A673 (cell line): Measurements from ENCODE around the gene HPS6. TPM values are rescaled to one million over a fixed set of nuclear protein-coding genes. Genes with fewer than 3 reads are reported as not detected.

ENCODE experiments used
- BruUV-seq: library from RNA; stranded (reverse); fragments of 400-500 nt; replicated peaks from 2 replicates; lab custom pipeline; 2021; lab: Mats Ljungman, UMichigan
- CTCF ChIA-PET: fragments of 300-600 bp; sonication (Branson Sonifier 250); formaldehyde crosslinking; loops from one replicate; lab custom pipeline; 2022; ENCODE audit warnings: antibody characterized with exemption; lab: Charles Lee
- POLR2A ChIA-PET: fragments of 300-600 bp; sonication (Branson Sonifier 250); formaldehyde crosslinking; loops from one replicate; lab custom pipeline; 2022; ENCODE audit warnings: antibody characterized with exemption; ENCODE audit not compliant: low non-redundant PET; lab: Charles Lee
- DNase-seq: peaks from one replicate; pipeline ENCODE4 v3.0.0-alpha.2; 2015; ENCODE audit warnings: low spot score
- H3K27ac ChIP-seq: fragments of 200-600 bp; sonication (generic); 2 replicates; pipeline ENCODE4 v1.5.1; 2016; ENCODE audit warnings: mixed run types, low read depth, mild to moderate bottlenecking, mixed read lengths, antibody characterized with exemption, low read length; ENCODE audit not compliant: poor library complexity, severe bottlenecking
- H3K27me3 ChIP-seq: fragments of 200-600 bp; sonication (generic); replicated peaks from 2 replicates; pipeline ENCODE4 v1.6.1; 2017; ENCODE audit warnings: mixed run types, low read depth, mild to moderate bottlenecking, mixed read lengths, antibody characterized with exemption, low read length; ENCODE audit not compliant: insufficient read depth, poor library complexity
- H3K36me3 ChIP-seq: fragments of 200-600 bp; sonication (generic); 2 replicates; pipeline ENCODE4 v1.6.1; 2016; ENCODE audit warnings: mixed run types, mild to moderate bottlenecking, mixed read lengths, antibody characterized with exemption, low read length; ENCODE audit not compliant: insufficient read depth, poor library complexity, severe bottlenecking
- H3K4me1 ChIP-seq: fragments of 200-600 bp; sonication (generic); 2 replicates; pipeline ENCODE4 v1.6.1; 2017; ENCODE audit warnings: mixed run types, mild to moderate bottlenecking, mixed read lengths, antibody characterized with exemption, low read length; ENCODE audit not compliant: insufficient read depth, poor library complexity, severe bottlenecking
- H3K4me3 ChIP-seq: fragments of 200-600 bp; sonication (generic); 2 replicates; pipeline ENCODE4 v1.5.1; 2016; ENCODE audit warnings: low read depth, mixed run types, mild to moderate bottlenecking, mixed read lengths, low read length; ENCODE audit not compliant: poor library complexity, severe bottlenecking
- H3K9me3 ChIP-seq: fragments of 200-600 bp; sonication (generic); 2 replicates; pipeline ENCODE4 v1.6.1; 2016; ENCODE audit warnings: mixed run types, low read depth, mild to moderate bottlenecking, mixed read lengths, antibody characterized with exemption, low read length; ENCODE audit not compliant: poor library complexity, severe bottlenecking
- EZH2 ChIP-seq: fragments of 200-600 bp; sonication (generic); IDR thresholded peaks from 2 replicates; pipeline ENCODE4 v1.6.1; 2017; ENCODE audit warnings: borderline replicate concordance, low read depth, mild to moderate bottlenecking, mixed read lengths, antibody characterized with exemption, low read length; ENCODE audit not compliant: poor library complexity, severe bottlenecking
- intact Hi-C: fragments of 100-400 bp; cut with micrococcal nuclease; formaldehyde crosslinking; loops from one replicate; pipeline ENCODE4 v1.10.0; 2022; ENCODE audit not compliant: unreplicated experiment
- total RNA-seq: library from RNA; stranded (reverse); gene quantifications from 2 replicates; pipeline ENCODE4 v1.2.3, GENCODE V29; 2021
- TF ChIP-seq, protein P1 (sequence below): fragments of 300-800, 200-600 bp; sonication (generic); conservative IDR thresholded peaks from 2 replicates; pipeline ENCODE4 v1.5.1; 2017; ENCODE audit warnings: low read depth, mild to moderate bottlenecking, antibody characterized with exemption, low read length, moderate library complexity, mixed read lengths

Gene HPS6
- total RNA-seq, 1 experiment from 2014 or later: 12.6 TPM

DNA sequence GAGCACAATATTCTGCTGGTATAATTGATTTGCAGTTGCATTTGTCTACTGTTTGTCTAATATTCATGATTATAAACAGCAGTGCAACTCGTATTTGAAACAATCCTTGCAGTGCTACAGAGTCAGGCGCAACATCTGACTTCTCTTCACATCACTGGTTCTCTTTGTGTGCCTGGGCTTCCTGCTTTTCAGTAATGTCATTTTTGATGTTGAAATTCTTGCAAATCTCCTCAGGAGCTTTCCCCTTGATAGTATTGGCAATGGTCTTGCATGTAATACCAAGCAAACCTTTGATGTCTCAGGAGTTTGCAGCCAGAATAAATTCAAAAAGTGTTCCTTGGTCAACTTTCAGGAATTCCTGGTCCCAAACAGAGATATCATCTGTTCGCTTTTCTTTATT is 20.2 kb downstream of the HPS6 start:
- BruUV-seq: no TSS peak
- intact Hi-C loops: no loop called here
- no peak overlapping the region for H3K27ac ChIP-seq
- DNase-seq: no peak
- no peaks in the 10 kb centered on the region for H3K4me1 ChIP-seq
- TF ChIP-seq, protein P1, sequence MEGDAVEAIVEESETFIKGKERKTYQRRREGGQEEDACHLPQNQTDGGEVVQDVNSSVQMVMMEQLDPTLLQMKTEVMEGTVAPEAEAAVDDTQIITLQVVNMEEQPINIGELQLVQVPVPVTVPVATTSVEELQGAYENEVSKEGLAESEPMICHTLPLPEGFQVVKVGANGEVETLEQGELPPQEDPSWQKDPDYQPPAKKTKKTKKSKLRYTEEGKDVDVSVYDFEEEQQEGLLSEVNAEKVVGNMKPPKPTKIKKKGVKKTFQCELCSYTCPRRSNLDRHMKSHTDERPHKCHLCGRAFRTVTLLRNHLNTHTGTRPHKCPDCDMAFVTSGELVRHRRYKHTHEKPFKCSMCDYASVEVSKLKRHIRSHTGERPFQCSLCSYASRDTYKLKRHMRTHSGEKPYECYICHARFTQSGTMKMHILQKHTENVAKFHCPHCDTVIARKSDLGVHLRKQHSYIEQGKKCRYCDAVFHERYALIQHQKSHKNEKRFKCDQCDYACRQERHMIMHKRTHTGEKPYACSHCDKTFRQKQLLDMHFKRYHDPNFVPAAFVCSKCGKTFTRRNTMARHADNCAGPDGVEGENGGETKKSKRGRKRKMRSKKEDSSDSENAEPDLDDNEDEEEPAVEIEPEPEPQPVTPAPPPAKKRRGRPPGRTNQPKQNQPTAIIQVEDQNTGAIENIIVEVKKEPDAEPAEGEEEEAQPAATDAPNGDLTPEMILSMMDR: no peak
- TF ChIP-seq EZH2: no peak
- H3K9me3 ChIP-seq: no peaks in the 10 kb centered on the region
- no peaks in the 10 kb centered on the region for H3K36me3 ChIP-seq
- H3K4me3 ChIP-seq: no peak overlapping the region
- CTCF ChIA-PET: no interaction called here
- H3K27me3 ChIP-seq: no peaks in the 10 kb centered on the region
- POLR2A ChIA-PET: no interaction called here

DNA sequence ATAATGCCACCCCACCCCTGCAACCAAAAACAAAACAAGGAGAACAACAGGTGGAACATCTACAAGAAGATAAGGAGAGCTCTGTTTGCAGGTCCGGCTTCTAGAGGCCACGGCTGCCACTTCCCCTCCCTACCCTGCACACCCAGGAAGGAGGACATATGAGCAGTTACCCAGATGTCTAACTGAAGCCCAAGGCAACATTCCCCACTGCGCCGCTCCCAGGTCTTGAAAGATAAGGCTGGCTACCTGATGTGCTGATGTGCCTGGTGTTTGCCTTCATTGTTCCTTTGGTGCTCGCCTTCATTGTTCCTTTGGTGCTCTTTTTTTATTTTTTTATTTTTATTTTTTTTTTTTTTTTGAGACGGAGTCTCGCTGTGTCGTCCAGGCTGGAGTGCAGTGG is 21.0 kb downstream of the HPS6 start:
- BruUV-seq: no TSS peak
- intact Hi-C loops: no loop called here
- no peak overlapping the region for H3K4me3 ChIP-seq
- no peak overlapping the region for H3K27ac ChIP-seq
- TF ChIP-seq EZH2: no peak
- TF ChIP-seq, protein P1: no peak
- POLR2A ChIA-PET: interaction anchor here (0.7 kb wide), 1 partner anchor 196 kb away, joined by 4 read pairs; no protein-coding TSS in a partner anchor
- no peak for DNase-seq
- no peaks in the 10 kb centered on the region for H3K27me3 ChIP-seq
- no peaks in the 10 kb centered on the region for H3K9me3 ChIP-seq
- CTCF ChIA-PET: no interaction called here
- no peaks in the 10 kb centered on the region for H3K36me3 ChIP-seq
- no peaks in the 10 kb centered on the region for H3K4me1 ChIP-seq

DNA sequence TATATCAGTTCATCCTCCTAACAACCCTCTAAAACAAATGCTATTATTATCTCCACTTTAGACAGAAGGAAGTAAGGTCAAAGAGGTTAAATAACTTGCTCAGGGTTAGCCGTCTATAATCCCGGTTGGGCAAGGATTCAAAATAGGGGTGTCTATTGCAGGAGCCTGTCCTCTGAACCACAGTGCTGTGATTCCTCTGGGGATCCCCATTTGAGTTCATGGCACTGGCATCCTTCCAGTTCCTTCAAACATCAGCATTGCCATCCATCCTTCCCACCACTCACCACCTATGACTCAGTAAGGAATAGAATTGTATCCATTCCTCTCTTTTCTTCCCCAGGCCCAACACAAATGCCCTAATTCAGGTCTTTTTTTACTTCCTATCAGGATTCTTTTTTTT is 25.6 kb downstream of the HPS6 start:
- H3K36me3 ChIP-seq: no peaks in the 10 kb centered on the region
- no TSS peak for BruUV-seq
- no peaks in the 10 kb centered on the region for H3K9me3 ChIP-seq
- no peak overlapping the region for H3K4me3 ChIP-seq
- no peaks in the 10 kb centered on the region for H3K4me1 ChIP-seq
- POLR2A ChIA-PET: no interaction called here
- TF ChIP-seq EZH2: no peak
- TF ChIP-seq, protein P1: no peak
- H3K27ac ChIP-seq: no peak overlapping the region
- H3K27me3 ChIP-seq: no peaks in the 10 kb centered on the region
- intact Hi-C loops: no loop called here
- DNase-seq: no peak
- CTCF ChIA-PET: no interaction called here
